OCI-LY7 (cell line): ENCODE results near the gene PDE9A. TPM values are rescaled to one million over a fixed set of nuclear protein-coding genes. Genes with fewer than 3 reads are reported as not detected.

ENCODE experiments used
- BruUV-seq: library from RNA; stranded (reverse); fragments of 400-500 nt; replicated peaks from 2 replicates; lab custom pipeline; 2021; lab: Mats Ljungman, UMichigan
- CTCF ChIA-PET: fragments of 300-600 bp; sonication (Branson Sonifier 250); formaldehyde crosslinking; loops from one replicate; lab custom pipeline; 2022; ENCODE audit warnings: antibody characterized with exemption; ENCODE audit not compliant: unreplicated experiment; lab: Charles Lee
- POLR2A ChIA-PET: fragments of 300-600 bp; sonication (Branson Sonifier 250); formaldehyde crosslinking; loops from one replicate; lab custom pipeline; 2022; ENCODE audit warnings: antibody characterized with exemption; lab: Charles Lee
- DNase-seq: peaks from one replicate; pipeline ENCODE4 v3.0.0-alpha.2; 2015; ENCODE audit warnings: low spot score
- H2AFZ ChIP-seq: fragments of 200-600 bp; sonication (generic), shearing (Covaris generic); 2 replicates; pipeline ENCODE4 v1.6.1; 2014; ENCODE audit warnings: mild to moderate bottlenecking, antibody characterized with exemption, low read length, moderate library complexity
- H3K27ac ChIP-seq: fragments of 200-600 bp; sonication (generic); 2 replicates; pipeline ENCODE4 v1.5.1; 2014; ENCODE audit warnings: mixed run types, low read depth, mild to moderate bottlenecking, moderate library complexity, low read length, inconsistent platforms; ENCODE audit not compliant: poor library complexity, severe bottlenecking
- H3K36me3 ChIP-seq: fragments of 200-600 bp; sonication (generic); 2 replicates; pipeline ENCODE4 v1.6.1; 2014; ENCODE audit warnings: mild to moderate bottlenecking, antibody characterized with exemption, low read length, moderate library complexity, mixed read lengths; ENCODE audit not compliant: insufficient read depth
- H3K4me1 ChIP-seq: fragments of 200-600 bp; sonication (generic); 2 replicates; pipeline ENCODE4 v1.5.1; 2014; ENCODE audit warnings: mild to moderate bottlenecking, low read length; ENCODE audit not compliant: insufficient read depth, poor library complexity, severe bottlenecking
- H3K4me2 ChIP-seq: fragments of 200-600 bp; sonication (generic); 2 replicates; pipeline ENCODE4 v1.6.1; 2014; ENCODE audit warnings: mild to moderate bottlenecking, low read length
- H3K4me3 ChIP-seq: fragments of 200-600 bp; sonication (generic); 2 replicates; pipeline ENCODE4 v1.5.1; 2014; ENCODE audit warnings: mild to moderate bottlenecking, low read depth, low read length; ENCODE audit not compliant: poor library complexity, severe bottlenecking
- H3K79me2 ChIP-seq: fragments of 200-600 bp; sonication (generic); 2 replicates; pipeline ENCODE4 v1.6.1; 2016; ENCODE audit warnings: low read depth, mild to moderate bottlenecking, low read length, moderate library complexity, mixed read lengths; ENCODE audit not compliant: insufficient read depth
- H3K9me2 ChIP-seq: fragments of 200-600 bp; sonication (generic); 2 replicates; pipeline ENCODE4 v1.6.1; 2016; ENCODE audit warnings: mild to moderate bottlenecking, low read length, mixed read lengths; ENCODE audit not compliant: insufficient read depth
- H3K9me3 ChIP-seq: fragments of 200-600 bp; sonication (generic); 2 replicates; pipeline ENCODE4 v1.6.1; 2014; ENCODE audit warnings: mild to moderate bottlenecking, mixed run types, low read length, mixed read lengths
- H4K20me1 ChIP-seq: fragments of 200-600 bp; sonication (generic); 2 replicates; pipeline ENCODE4 v1.6.1; 2014; ENCODE audit warnings: mild to moderate bottlenecking, antibody characterized with exemption, low read length, moderate library complexity, mixed read lengths; ENCODE audit not compliant: insufficient read depth
- EZH2phosphoT487 ChIP-seq: fragments of 200-600 bp; sonication (generic); IDR thresholded peaks from 2 replicates; pipeline ENCODE4 v1.6.1; 2018; ENCODE audit warnings: low read depth, borderline replicate concordance, mild to moderate bottlenecking, mixed run types, antibody characterized with exemption, low read length, moderate library complexity, mixed read lengths
- intact Hi-C: fragments of 100-400 bp; cut with micrococcal nuclease; formaldehyde crosslinking; loops from one replicate; pipeline ENCODE4 v1.10.0; 2022; ENCODE audit not compliant: unreplicated experiment
- total RNA-seq, 2 experiments: library from RNA; depleted of rRNA in 1 of 2; stranded (reverse); fragments of >200 nt in 1 of 2; shearing (Covaris generic) in 1 of 2; gene quantifications; 2 replicates each; pipeline ENCODE4 v1.2.3, GENCODE V29; 2014 to 2022
- TF ChIP-seq, protein P1 (sequence below): fragments of 200-600 bp; sonication (generic); conservative IDR thresholded peaks from 2 replicates; pipeline ENCODE4 v1.5.1; 2014; ENCODE audit warnings: mild to moderate bottlenecking, antibody characterized with exemption, low read length, moderate library complexity, mixed read lengths

Gene PDE9A
- total RNA-seq, 2 experiments from 2014 or later, result 11.4 to 22.4 TPM

DNA sequence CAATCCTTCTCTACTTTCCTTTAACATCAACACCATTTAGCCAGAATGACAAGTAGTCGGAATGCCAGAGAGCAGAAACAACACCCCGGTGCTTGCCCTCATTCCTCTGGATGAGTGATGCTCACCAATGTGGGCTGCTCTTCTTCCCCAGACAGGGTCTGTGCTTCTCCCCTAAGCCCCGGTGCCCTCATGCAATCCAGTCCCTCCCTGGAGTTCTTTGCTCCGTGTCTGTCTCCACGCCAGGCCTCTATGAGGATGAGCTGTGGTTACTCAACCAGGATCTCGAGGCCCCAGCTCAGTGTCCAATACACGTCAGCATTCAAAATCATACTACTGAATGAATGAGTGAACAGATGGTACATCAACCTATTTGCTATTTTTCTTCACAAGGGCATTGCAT lies 29.7 kb upstream of the PDE9A start:
- no peak overlapping the region for H3K27ac ChIP-seq
- no peaks in the 10 kb centered on the region for H4K20me1 ChIP-seq
- no peaks in the 10 kb centered on the region for H3K36me3 ChIP-seq
- no peak overlapping the region for H2AFZ ChIP-seq
- no peak for DNase-seq
- no peak overlapping the region for H3K4me2 ChIP-seq
- H3K79me2 ChIP-seq, result no peaks in the 10 kb centered on the region
- TF ChIP-seq, protein P1, sequence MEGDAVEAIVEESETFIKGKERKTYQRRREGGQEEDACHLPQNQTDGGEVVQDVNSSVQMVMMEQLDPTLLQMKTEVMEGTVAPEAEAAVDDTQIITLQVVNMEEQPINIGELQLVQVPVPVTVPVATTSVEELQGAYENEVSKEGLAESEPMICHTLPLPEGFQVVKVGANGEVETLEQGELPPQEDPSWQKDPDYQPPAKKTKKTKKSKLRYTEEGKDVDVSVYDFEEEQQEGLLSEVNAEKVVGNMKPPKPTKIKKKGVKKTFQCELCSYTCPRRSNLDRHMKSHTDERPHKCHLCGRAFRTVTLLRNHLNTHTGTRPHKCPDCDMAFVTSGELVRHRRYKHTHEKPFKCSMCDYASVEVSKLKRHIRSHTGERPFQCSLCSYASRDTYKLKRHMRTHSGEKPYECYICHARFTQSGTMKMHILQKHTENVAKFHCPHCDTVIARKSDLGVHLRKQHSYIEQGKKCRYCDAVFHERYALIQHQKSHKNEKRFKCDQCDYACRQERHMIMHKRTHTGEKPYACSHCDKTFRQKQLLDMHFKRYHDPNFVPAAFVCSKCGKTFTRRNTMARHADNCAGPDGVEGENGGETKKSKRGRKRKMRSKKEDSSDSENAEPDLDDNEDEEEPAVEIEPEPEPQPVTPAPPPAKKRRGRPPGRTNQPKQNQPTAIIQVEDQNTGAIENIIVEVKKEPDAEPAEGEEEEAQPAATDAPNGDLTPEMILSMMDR, result no peak
- TF ChIP-seq EZH2phosphoT487, result no peak
- H3K4me1 ChIP-seq, result no peaks in the 10 kb centered on the region
- no peak overlapping the region for H3K4me3 ChIP-seq
- H3K9me3 ChIP-seq, result no peaks in the 10 kb centered on the region
- H3K9me2 ChIP-seq, result no peaks in the 10 kb centered on the region
- POLR2A ChIA-PET, result no interaction called here
- no TSS peak for BruUV-seq
- CTCF ChIA-PET, result no interaction called here
- intact Hi-C loops, result no loop called here

DNA sequence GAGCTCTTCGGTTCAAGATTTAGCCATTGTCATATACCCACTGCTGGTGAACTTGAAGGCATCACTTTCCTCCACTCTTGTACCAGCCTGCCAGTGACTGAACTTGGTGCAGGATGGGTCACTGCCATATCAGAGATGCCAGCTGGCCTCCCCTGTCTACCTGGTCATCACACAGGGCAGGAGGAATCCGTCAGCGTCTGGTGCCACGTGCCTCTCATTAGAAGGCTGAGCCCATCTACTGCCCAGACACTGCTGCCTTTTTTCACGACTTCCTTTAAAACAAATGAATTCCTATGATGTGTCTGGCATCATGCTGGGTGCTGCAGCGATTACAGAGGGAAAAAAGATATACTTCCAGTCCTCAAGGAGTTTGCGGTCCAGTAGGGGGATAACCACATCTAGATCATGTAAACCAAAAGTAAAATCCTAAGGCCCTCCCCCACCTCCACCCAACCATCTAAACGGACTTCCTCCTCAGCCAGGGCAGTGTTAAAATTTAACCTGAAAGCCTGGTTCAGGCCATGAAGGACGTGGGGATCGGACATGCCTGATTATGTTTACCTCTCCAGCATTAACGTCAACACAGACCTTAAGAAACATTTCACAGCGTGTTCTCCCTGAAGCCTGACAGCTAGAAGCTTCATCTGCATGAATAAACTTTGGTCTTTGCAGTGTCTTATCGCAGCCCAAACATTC lies 29.2 kb upstream of the PDE9A start:
- H3K27ac ChIP-seq, result no peak overlapping the region
- no peaks in the 10 kb centered on the region for H3K36me3 ChIP-seq
- intact Hi-C loops, result no loop called here
- no peak for TF ChIP-seq EZH2phosphoT487
- TF ChIP-seq, protein P1, result no peak
- H3K9me3 ChIP-seq, result no peaks in the 10 kb centered on the region
- ChIA-PET POLR2A (no interaction called here), CTCF (no interaction called here)
- H3K79me2 ChIP-seq, result no peaks in the 10 kb centered on the region
- no TSS peak for BruUV-seq
- H3K4me3 ChIP-seq, result no peak overlapping the region
- H4K20me1 ChIP-seq, result no peaks in the 10 kb centered on the region
- no peak overlapping the region for H2AFZ ChIP-seq
- H3K9me2 ChIP-seq, result no peaks in the 10 kb centered on the region
- no peaks in the 10 kb centered on the region for H3K4me1 ChIP-seq
- DNase-seq, result no peak
- no peak overlapping the region for H3K4me2 ChIP-seq

DNA sequence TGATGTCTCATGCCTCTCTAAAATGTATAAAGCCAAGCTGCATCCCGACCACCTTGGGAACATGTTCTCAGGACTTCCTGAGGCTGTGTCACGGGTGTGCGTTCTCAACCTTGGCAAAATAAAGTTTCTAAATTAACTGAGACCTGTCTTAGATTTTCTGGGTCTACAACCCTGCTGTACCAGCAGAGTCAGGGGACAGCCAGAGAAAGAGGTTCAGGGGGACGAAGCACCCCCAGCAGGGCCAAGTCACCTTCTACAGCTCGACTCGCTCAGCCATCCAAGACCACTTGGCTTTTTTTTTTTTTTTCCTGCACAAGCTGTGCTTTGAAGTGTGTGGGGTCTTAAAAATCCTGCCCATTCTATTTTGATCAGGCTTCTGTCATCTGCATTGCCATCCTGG lies 28.5 kb upstream of the PDE9A start:
- no peak overlapping the region for H3K27ac ChIP-seq
- H3K4me1 ChIP-seq, result no peaks in the 10 kb centered on the region
- no peak overlapping the region for H2AFZ ChIP-seq
- no TSS peak for BruUV-seq
- H3K4me2 ChIP-seq, result no peak overlapping the region
- no peak for DNase-seq
- H4K20me1 ChIP-seq, result no peaks in the 10 kb centered on the region
- no peaks in the 10 kb centered on the region for H3K36me3 ChIP-seq
- no peak for TF ChIP-seq EZH2phosphoT487
- TF ChIP-seq, protein P1, result no peak
- H3K9me3 ChIP-seq, result no peaks in the 10 kb centered on the region
- no peaks in the 10 kb centered on the region for H3K9me2 ChIP-seq
- H3K79me2 ChIP-seq, result no peaks in the 10 kb centered on the region
- intact Hi-C loops, result no loop called here
- ChIA-PET POLR2A (no interaction called here), CTCF (no interaction called here)
- H3K4me3 ChIP-seq, result no peak overlapping the region
